ENCODE data around the gene TCF23. TPM values are rescaled to one million over a fixed set of nuclear protein-coding genes. Genes with fewer than 3 reads are reported as not detected.
"Not testable (repeated sequence)": the region's sequence is repeated elsewhere in the genome, so short reads cannot be mapped to it uniquely, and the experiment has no call there.

TCF23 gene
- total and polyA plus RNA-seq, 7 experiments from 2014 or later, result not detected

GRCh38 chr2:27194538-27195354 is 45.9 kb downstream of the TCF23 start:
- Mint-ChIP-seq H3K4me1 (peaks cover 0 to 2% (median 0%) of the 10 kb centered on the region in 7 donors), H3K9me3 (no peaks in the 10 kb centered on the region), H3K4me3 (no peak overlapping the region), H3K36me3 (peaks cover 0 to 3% (median 0%) of the 10 kb centered on the region in 5 donors), H3K27ac (no peak overlapping the region), H3K27me3 (peaks cover 0 to 10% (median 0%) of the 10 kb centered on the region in 5 donors)
- no peak for ATAC-seq
- no peak overlapping the region for H3K4me3 ChIP-seq (ENCODE audit: low read length)
- H3K9me3 ChIP-seq (ENCODE audit: control insufficient read depth in 2 of 3, low read length in 3 of 3), result no peaks in the 10 kb centered on the region
- intact Hi-C loops (cut with micrococcal nuclease), result no loop called here
- no peaks in the 10 kb centered on the region for H3K27me3 ChIP-seq (ENCODE audit: control insufficient read depth in 2 of 2, insufficient read depth in 2 of 2, low read length in 2 of 2)
- H3K27ac ChIP-seq (ENCODE audit: low read depth, low read length), result no peak overlapping the region
- H3K4me1 ChIP-seq (ENCODE audit: control insufficient read depth in 2 of 2, insufficient read depth in 2 of 2, low read length in 2 of 2), result no peaks in the 10 kb centered on the region
- no peak for DNase-seq
- CTCF ChIA-PET, result interaction anchor here (1.0 kb wide), 1 partner anchor 98 kb away, joined by 3 read pairs; no protein-coding TSS in a partner anchor
- H3K36me3 ChIP-seq (ENCODE audit: control insufficient read depth in 2 of 3, insufficient read depth in 3 of 3, low read length in 3 of 3), result peaks cover 0 to 3% (median 0%) of the 10 kb centered on the region in 3 experiments
- POLR2A ChIA-PET, result no interaction called here

DNA sequence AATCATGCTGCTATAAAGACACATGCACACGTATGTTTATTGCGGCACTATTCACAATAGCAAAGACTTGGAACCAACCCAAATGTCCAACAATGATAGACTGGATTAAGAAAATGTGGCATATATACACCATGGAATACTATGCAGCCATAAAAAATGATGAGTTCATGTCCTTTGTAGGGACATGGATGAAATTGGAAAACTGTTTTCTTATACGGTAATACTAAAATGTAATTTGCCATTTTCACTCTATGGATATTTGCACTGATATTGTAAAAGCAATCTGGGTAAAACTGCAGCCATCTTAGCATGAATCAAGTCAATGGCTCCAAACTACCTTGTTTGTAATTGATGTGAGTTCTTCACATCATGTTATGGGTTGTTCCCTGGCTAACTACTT is 47.0 kb downstream of the TCF23 start:
- H3K36me3 Mint-ChIP-seq; H3K27me3 Mint-ChIP-seq; POLR2A ChIA-PET; ATAC-seq; DNase-seq; H3K4me3 ChIP-seq (ENCODE audit: low read length); H3K27ac Mint-ChIP-seq; CTCF ChIA-PET; H3K27me3 ChIP-seq (ENCODE audit: control insufficient read depth in 2 of 2, insufficient read depth in 2 of 2, low read length in 2 of 2); intact Hi-C loops (cut with micrococcal nuclease); H3K9me3 Mint-ChIP-seq; H3K4me1 ChIP-seq (ENCODE audit: control insufficient read depth in 2 of 2, insufficient read depth in 2 of 2, low read length in 2 of 2); H3K9me3 ChIP-seq (ENCODE audit: control insufficient read depth in 2 of 3, low read length in 3 of 3); H3K27ac ChIP-seq (ENCODE audit: low read depth, low read length); H3K4me3 Mint-ChIP-seq; H3K4me1 Mint-ChIP-seq: not testable (repeated sequence)
- H3K36me3 ChIP-seq (ENCODE audit: control insufficient read depth in 2 of 3, insufficient read depth in 3 of 3, low read length in 3 of 3), result peaks cover 0 to 13% (median 0%) of the 10 kb centered on the region in 3 experiments

DNA sequence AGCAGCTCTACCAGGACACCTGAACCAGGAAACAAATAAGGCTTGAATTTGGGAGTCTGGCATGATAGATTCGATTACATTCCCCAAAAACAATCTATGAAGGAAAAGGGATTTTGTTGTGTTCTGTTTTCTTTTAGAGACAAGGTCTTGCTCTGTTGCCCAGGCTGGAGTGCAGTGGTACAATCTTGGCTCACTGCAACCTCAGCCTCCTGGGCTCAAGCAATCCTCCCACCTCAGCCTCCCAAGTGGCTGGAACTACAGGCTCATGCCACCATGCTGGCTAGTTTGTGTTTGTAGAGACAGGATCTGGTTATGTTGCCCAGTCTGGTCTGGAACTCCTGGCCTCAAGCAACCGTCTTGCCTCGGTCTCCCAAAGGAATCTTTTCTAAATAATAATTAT is 49.3 kb downstream of the TCF23 start:
- H3K4me3 ChIP-seq (ENCODE audit: low read length); CTCF ChIA-PET; POLR2A ChIA-PET; H3K27me3 Mint-ChIP-seq; H3K4me1 Mint-ChIP-seq; ATAC-seq; H3K27ac ChIP-seq (ENCODE audit: low read depth, low read length); H3K27me3 ChIP-seq (ENCODE audit: control insufficient read depth in 2 of 2, insufficient read depth in 2 of 2, low read length in 2 of 2); DNase-seq; H3K9me3 Mint-ChIP-seq; intact Hi-C loops (cut with micrococcal nuclease); H3K36me3 Mint-ChIP-seq; H3K9me3 ChIP-seq (ENCODE audit: control insufficient read depth in 2 of 3, low read length in 3 of 3); H3K4me1 ChIP-seq (ENCODE audit: control insufficient read depth in 2 of 2, insufficient read depth in 2 of 2, low read length in 2 of 2); H3K4me3 Mint-ChIP-seq: not testable (repeated sequence)
- peaks cover 0 to 35% (median 0%) of the 10 kb centered on the region in 3 experiments for H3K36me3 ChIP-seq (ENCODE audit: control insufficient read depth in 2 of 3, insufficient read depth in 3 of 3, low read length in 3 of 3)
- peak overlapping the region in 1 of 9 donors; percentile 5 for H3K27ac Mint-ChIP-seq

DNA sequence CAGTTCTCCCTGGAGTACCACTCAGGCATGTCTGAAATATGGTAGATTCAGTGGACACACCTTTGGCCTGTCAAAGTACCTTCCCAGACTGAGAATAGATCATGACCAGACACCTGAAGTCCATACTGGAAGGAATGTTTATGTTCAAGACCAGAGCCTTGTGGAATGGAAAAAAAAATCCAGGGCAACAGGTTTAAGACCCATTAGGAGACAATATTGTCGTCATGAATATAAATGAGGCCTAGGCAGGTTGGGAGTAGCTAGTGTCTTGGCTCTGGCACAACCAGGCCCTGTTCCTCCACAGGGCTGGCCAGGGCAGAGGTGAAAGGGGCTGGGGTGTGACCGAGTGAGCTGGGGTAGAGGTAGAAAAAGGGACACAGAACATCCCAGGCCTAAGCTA is 49.8 kb downstream of the TCF23 start:
- CTCF ChIA-PET, result no interaction called here
- no peak overlapping the region for H3K4me3 Mint-ChIP-seq

DNA sequence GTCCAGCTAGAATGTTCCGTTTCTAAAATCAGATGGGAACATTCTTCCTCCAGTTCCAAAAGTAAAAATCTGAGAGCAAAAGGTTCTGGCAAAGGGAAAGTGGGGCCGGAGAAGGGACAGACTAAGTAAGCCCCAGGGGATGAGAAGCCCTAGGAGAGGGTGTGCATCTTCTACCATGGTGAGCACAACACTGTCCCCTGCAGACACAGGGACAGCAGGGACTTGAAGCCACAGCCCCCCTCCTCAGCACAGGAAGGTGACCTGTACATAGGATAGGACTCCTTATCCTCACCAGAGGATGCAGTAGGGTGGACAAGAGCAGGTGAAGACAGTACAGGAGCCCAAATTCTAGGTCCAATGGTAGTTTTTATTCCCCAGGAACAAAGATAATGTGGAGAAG is 50.4 kb downstream of the TCF23 start:
- ChIA-PET POLR2A (no interaction called here), CTCF (no interaction called here)
- peaks cover 0 to 13% (median 9%) of the 10 kb centered on the region in 5 donors for H3K36me3 Mint-ChIP-seq
- peaks cover 0 to 1% (median 0%) of the 10 kb centered on the region in 11 donors for H3K9me3 Mint-ChIP-seq
- intact Hi-C loops (cut with micrococcal nuclease), result no loop called here
- H3K4me3 ChIP-seq (ENCODE audit: low read length), result no peak overlapping the region
- no peaks in the 10 kb centered on the region for H3K4me1 ChIP-seq (ENCODE audit: control insufficient read depth in 2 of 2, insufficient read depth in 2 of 2, low read length in 2 of 2)
- no peaks in the 10 kb centered on the region for H3K27me3 Mint-ChIP-seq
- H3K4me1 Mint-ChIP-seq, result no peaks in the 10 kb centered on the region
- H3K27me3 ChIP-seq (ENCODE audit: control insufficient read depth in 2 of 2, insufficient read depth in 2 of 2, low read length in 2 of 2), result no peaks in the 10 kb centered on the region
- H3K4me3 Mint-ChIP-seq, result no peak overlapping the region
- peaks cover 0 to 47% (median 0%) of the 10 kb centered on the region in 3 experiments for H3K36me3 ChIP-seq (ENCODE audit: control insufficient read depth in 2 of 3, insufficient read depth in 3 of 3, low read length in 3 of 3)
- no peak for DNase-seq
- ATAC-seq, result no peak
- no peak overlapping the region for H3K27ac ChIP-seq (ENCODE audit: low read depth, low read length)
- peak overlapping the region in 3 of 9 donors; percentile 27 to 62 (median 48) for H3K27ac Mint-ChIP-seq
- no peaks in the 10 kb centered on the region for H3K9me3 ChIP-seq (ENCODE audit: control insufficient read depth in 2 of 3, low read length in 3 of 3)

More for the DNA sequence above, 49.8 kb downstream of the TCF23 start:
- ATAC-seq (no peak), DNase-seq (no peak)
- no peaks in the 10 kb centered on the region for H3K27me3 Mint-ChIP-seq
- H3K4me3 ChIP-seq (ENCODE audit: low read length), result no peak overlapping the region
- peaks cover 0 to 13% (median 9%) of the 10 kb centered on the region in 5 donors for H3K36me3 Mint-ChIP-seq
- peak overlapping the region in 5 of 9 donors; percentile 10 to 62 (median 34) for H3K27ac Mint-ChIP-seq
- peaks cover 0 to 41% (median 0%) of the 10 kb centered on the region in 3 experiments for H3K36me3 ChIP-seq (ENCODE audit: control insufficient read depth in 2 of 3, insufficient read depth in 3 of 3, low read length in 3 of 3)
- peaks cover 0 to 1% (median 0%) of the 10 kb centered on the region in 11 donors for H3K9me3 Mint-ChIP-seq
- H3K4me1 ChIP-seq (ENCODE audit: control insufficient read depth in 2 of 2, insufficient read depth in 2 of 2, low read length in 2 of 2), result no peaks in the 10 kb centered on the region
- no peaks in the 10 kb centered on the region for H3K9me3 ChIP-seq (ENCODE audit: control insufficient read depth in 2 of 3, low read length in 3 of 3)
- no peaks in the 10 kb centered on the region for H3K27me3 ChIP-seq (ENCODE audit: control insufficient read depth in 2 of 2, insufficient read depth in 2 of 2, low read length in 2 of 2)
- no peak overlapping the region for H3K27ac ChIP-seq (ENCODE audit: low read depth, low read length)
- POLR2A ChIA-PET, result no interaction called here
- intact Hi-C loops (cut with micrococcal nuclease), result no loop called here
- H3K4me1 Mint-ChIP-seq, result no peaks in the 10 kb centered on the region

GRCh38 chr2:27201675-27202074 is 52.9 kb downstream of the TCF23 start:
- intact Hi-C loops (cut with micrococcal nuclease), result no loop called here
- ATAC-seq (no peak), DNase-seq (no peak)
- H3K4me3 Mint-ChIP-seq, result no peak overlapping the region
- ChIA-PET POLR2A (no interaction called here), CTCF (no interaction called here)
- peak overlapping the region in 1 of 9 donors; percentile 68 for H3K27ac Mint-ChIP-seq
- H3K36me3 Mint-ChIP-seq, result peaks cover 8 to 29% (median 13%) of the 10 kb centered on the region in 5 donors
- Histone ChIP-seq H3K36me3 (ENCODE audit: control insufficient read depth in 2 of 3, insufficient read depth in 3 of 3, low read length in 3 of 3) (peaks cover 0 to 71% (median 4%) of the 10 kb centered on the region in 3 experiments), H3K9me3 (ENCODE audit: control insufficient read depth in 2 of 3, low read length in 3 of 3) (no peaks in the 10 kb centered on the region), H3K27ac (ENCODE audit: low read depth, low read length) (no peak overlapping the region), H3K4me1 (ENCODE audit: control insufficient read depth in 2 of 2, insufficient read depth in 2 of 2, low read length in 2 of 2) (no peaks in the 10 kb centered on the region), H3K27me3 (ENCODE audit: control insufficient read depth in 2 of 2, insufficient read depth in 2 of 2, low read length in 2 of 2) (no peaks in the 10 kb centered on the region), H3K4me3 (ENCODE audit: low read length) (no peak overlapping the region)
- no peaks in the 10 kb centered on the region for H3K27me3 Mint-ChIP-seq
- peaks cover 0 to 10% (median 0%) of the 10 kb centered on the region in 7 donors for H3K4me1 Mint-ChIP-seq
- peaks cover 0 to 1% (median 0%) of the 10 kb centered on the region in 11 donors for H3K9me3 Mint-ChIP-seq

GRCh38 chr2:27202854-27203253 is 54.0 kb downstream of the TCF23 start:
- Mint-ChIP-seq H3K27ac (no peak overlapping the region), H3K4me1 (peaks cover 0 to 15% (median 2%) of the 10 kb centered on the region in 7 donors), H3K27me3 (no peaks in the 10 kb centered on the region), H3K4me3 (no peak overlapping the region), H3K36me3 (peaks cover 13 to 39% (median 20%) of the 10 kb centered on the region in 5 donors), H3K9me3 (peaks cover 0 to 1% (median 0%) of the 10 kb centered on the region in 11 donors)
- no peaks in the 10 kb centered on the region for H3K27me3 ChIP-seq (ENCODE audit: control insufficient read depth in 2 of 2, insufficient read depth in 2 of 2, low read length in 2 of 2)
- H3K36me3 ChIP-seq (ENCODE audit: control insufficient read depth in 2 of 3, insufficient read depth in 3 of 3, low read length in 3 of 3), result peaks cover 0 to 83% (median 4%) of the 10 kb centered on the region in 3 experiments
- H3K9me3 ChIP-seq (ENCODE audit: control insufficient read depth in 2 of 3, low read length in 3 of 3), result no peaks in the 10 kb centered on the region
- H3K4me3 ChIP-seq (ENCODE audit: low read length), result no peak overlapping the region
- intact Hi-C loops (cut with micrococcal nuclease), result no loop called here
- DNase-seq, result no peak
- ChIA-PET POLR2A (no interaction called here), CTCF (no interaction called here)
- ATAC-seq, result no peak
- H3K27ac ChIP-seq (ENCODE audit: low read depth, low read length), result no peak overlapping the region
- no peaks in the 10 kb centered on the region for H3K4me1 ChIP-seq (ENCODE audit: control insufficient read depth in 2 of 2, insufficient read depth in 2 of 2, low read length in 2 of 2)

All from naive thymus-derived CD4-positive, alpha-beta T cell (primary cell).